NCI-H187 (cell line): ENCODE results near the gene CPSF6.

Source experiments
- DNase-seq, 2 experiments: peaks; one replicate each; lab custom pipeline; 2025; lab: John Stamatoyannopoulos, UW

The CPSF6 gene

GRCh38 chr12:69321351-69321750, 82.0 kb downstream of the CPSF6 start:
- DNase-seq: no peak
